Measurements from ENCODE around the gene HINT3.

DNA sequence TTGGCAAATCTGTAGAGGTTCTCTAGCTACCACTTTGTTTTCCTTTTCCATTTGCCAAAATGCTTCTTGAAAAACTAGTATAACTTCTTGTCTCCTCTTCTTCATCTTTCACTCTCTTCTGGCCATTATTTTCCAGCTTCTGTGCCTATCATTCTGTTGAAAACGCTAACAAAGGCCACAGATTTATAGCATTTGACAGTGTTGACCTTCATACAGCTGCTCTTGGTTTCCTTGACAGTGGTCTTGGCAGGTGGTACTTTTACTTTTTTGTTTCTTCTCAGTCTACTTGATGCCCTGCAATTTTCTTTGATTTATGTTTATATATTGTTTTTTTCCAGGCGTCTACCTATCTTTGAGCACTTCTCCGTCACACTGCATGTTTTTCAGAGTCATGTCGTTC lies 53.5 kb downstream of the HINT3 start:
- no peak for TF ChIP-seq CTCF (IDR thresholded peaks at IDR 0.05)
- TF ChIP-seq ZFX (IDR thresholded peaks at IDR 0.05; ENCODE audit: borderline replicate concordance): no peak
